Measurements from ENCODE around the gene STIMATE. TPM values are rescaled to one million over a fixed set of nuclear protein-coding genes. Genes with fewer than 3 reads are reported as not detected.

Gene STIMATE
- total RNA-seq, 1 donor from 2014 or later, result 17.5 TPM

GRCh38 chr3:52871761-52872160 lies 25.6 kb downstream of the STIMATE start:
- intact Hi-C loops (cut with micrococcal nuclease), result no loop called here

- intact Hi-C loops (cut with micrococcal nuclease), result no loop called here
These were observed 26.9 kb downstream of the STIMATE start for GRCh38 chr3:52870471-52870870.

GRCh38 chr3:52866427-52866826 lies 30.9 kb downstream of the STIMATE start:
- intact Hi-C loops (cut with micrococcal nuclease), result no loop called here

GRCh38 chr3:52865994-52866393 lies 31.4 kb downstream of the STIMATE start:
- intact Hi-C loops (cut with micrococcal nuclease), result no loop called here

- intact Hi-C loops (cut with micrococcal nuclease), result no loop called here
These were observed 37.0 kb downstream of the STIMATE start for GRCh38 chr3:52860424-52860768.

GRCh38 chr3:52859686-52860423 lies 37.5 kb downstream of the STIMATE start:
- intact Hi-C loops (cut with micrococcal nuclease), result no loop called here

GRCh38 chr3:52857864-52858263 lies 39.5 kb downstream of the STIMATE start:
- intact Hi-C loops (cut with micrococcal nuclease), result no loop called here

GRCh38 chr3:52857133-52857532 lies 40.2 kb downstream of the STIMATE start:
- intact Hi-C loops (cut with micrococcal nuclease), result no loop called here

- intact Hi-C loops (cut with micrococcal nuclease), result no loop called here
These were observed 40.7 kb downstream of the STIMATE start for GRCh38 chr3:52856666-52857065.

- intact Hi-C loops (cut with micrococcal nuclease), result no loop called here
These were observed 43.3 kb downstream of the STIMATE start for GRCh38 chr3:52854013-52854412.

- intact Hi-C loops (cut with micrococcal nuclease), result no loop called here
These were observed 44.9 kb downstream of the STIMATE start for GRCh38 chr3:52852419-52852818.

GRCh38 chr3:52851348-52851747 lies 46.0 kb downstream of the STIMATE start:
- intact Hi-C loops (cut with micrococcal nuclease), result loop anchor here (1.0 kb wide), 1 partner anchor 221 kb away; no protein-coding TSS in a partner anchor

GRCh38 chr3:52849656-52850055 lies 47.7 kb downstream of the STIMATE start:
- intact Hi-C loops (cut with micrococcal nuclease), result loop anchor here (5.0 kb wide), 1 partner anchor 83 kb away; no protein-coding TSS in a partner anchor

- intact Hi-C loops (cut with micrococcal nuclease), result loop anchor here (5.0 kb wide), 1 partner anchor 84 kb away; no protein-coding TSS in a partner anchor
These were observed 48.7 kb downstream of the STIMATE start for GRCh38 chr3:52848617-52849016.

GRCh38 chr3:52847726-52848125 lies 49.6 kb downstream of the STIMATE start:
- intact Hi-C loops (cut with micrococcal nuclease), result loop anchor here (5.0 kb wide), 1 partner anchor 85 kb away; no protein-coding TSS in a partner anchor

- intact Hi-C loops (cut with micrococcal nuclease), result loop anchor here (5.0 kb wide), 1 partner anchor 85 kb away; no protein-coding TSS in a partner anchor
These were observed 50.1 kb downstream of the STIMATE start for GRCh38 chr3:52847241-52847640.

GRCh38 chr3:52846432-52846965 lies 50.8 kb downstream of the STIMATE start:
- intact Hi-C loops (cut with micrococcal nuclease), result loop anchor here (5.0 kb wide), 1 partner anchor 86 kb away; no protein-coding TSS in a partner anchor

GRCh38 chr3:52845691-52846431 lies 51.5 kb downstream of the STIMATE start:
- intact Hi-C loops (cut with micrococcal nuclease), result loop anchor here (5.0 kb wide), 1 partner anchor 86 kb away; no protein-coding TSS in a partner anchor

- intact Hi-C loops (cut with micrococcal nuclease), result loop anchor here (5.0 kb wide), 1 partner anchor 87 kb away; no protein-coding TSS in a partner anchor
These were observed 52.2 kb downstream of the STIMATE start for GRCh38 chr3:52845157-52845556.

GRCh38 chr3:52844290-52844975 lies 52.9 kb downstream of the STIMATE start:
- intact Hi-C loops (cut with micrococcal nuclease), result no loop called here

- intact Hi-C loops (cut with micrococcal nuclease), result no loop called here
These were observed 53.5 kb downstream of the STIMATE start for GRCh38 chr3:52843881-52844280.
